ENCODE measurements around the gene RBM19. TPM values are rescaled to one million over a fixed set of nuclear protein-coding genes. Genes with fewer than 3 reads are reported as not detected.

RBM19 gene
- total RNA-seq, 2 donors from 2014 or later = 39.9 to 54.3 TPM

DNA sequence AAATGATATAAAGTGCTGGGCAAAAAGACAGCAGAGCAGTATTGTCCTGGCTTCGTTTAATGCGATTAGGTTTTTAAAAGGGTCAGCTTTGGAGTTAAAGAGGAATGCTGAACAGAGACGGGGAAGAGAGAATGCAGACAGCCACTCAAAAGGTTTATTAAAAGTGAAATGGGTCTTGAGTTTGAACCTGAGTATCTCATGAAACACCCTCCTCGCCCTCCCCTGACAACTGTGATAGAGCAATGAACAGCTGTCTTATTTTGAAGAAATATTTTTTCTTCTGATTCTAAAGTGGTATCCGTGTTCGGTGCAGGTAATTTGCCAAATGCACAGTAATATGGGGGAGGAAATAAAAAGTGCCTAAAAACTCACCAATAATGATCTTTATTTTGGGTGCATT lies 73.6 kb downstream of the RBM19 start:
- Histone ChIP-seq H3K36me3 (no peaks in the 10 kb centered on the region), H3K9me3 (no peaks in the 10 kb centered on the region), H3K4me1 (ENCODE audit: control insufficient read depth in 1 of 2, low read depth in 2 of 2) (no peaks in the 10 kb centered on the region), H3K27ac (no peak overlapping the region), H3K27me3 (replicated peaks; ENCODE audit: insufficient read depth) (no peaks in the 10 kb centered on the region), H3K4me3 (no peak overlapping the region)
- TF ChIP-seq CTCF (IDR thresholded peaks at IDR 0.05) = no peak
- DNase-seq (ENCODE audit: low spot score) (no peak), ATAC-seq (ENCODE audit: insufficient number of reproducible peaks, low FRiP score, low read depth) (no peak)

- no peak overlapping the region for H3K4me3 ChIP-seq
Measured at GRCh38 chr12:113891739-113892520, 74.2 kb downstream of the RBM19 start.

DNA sequence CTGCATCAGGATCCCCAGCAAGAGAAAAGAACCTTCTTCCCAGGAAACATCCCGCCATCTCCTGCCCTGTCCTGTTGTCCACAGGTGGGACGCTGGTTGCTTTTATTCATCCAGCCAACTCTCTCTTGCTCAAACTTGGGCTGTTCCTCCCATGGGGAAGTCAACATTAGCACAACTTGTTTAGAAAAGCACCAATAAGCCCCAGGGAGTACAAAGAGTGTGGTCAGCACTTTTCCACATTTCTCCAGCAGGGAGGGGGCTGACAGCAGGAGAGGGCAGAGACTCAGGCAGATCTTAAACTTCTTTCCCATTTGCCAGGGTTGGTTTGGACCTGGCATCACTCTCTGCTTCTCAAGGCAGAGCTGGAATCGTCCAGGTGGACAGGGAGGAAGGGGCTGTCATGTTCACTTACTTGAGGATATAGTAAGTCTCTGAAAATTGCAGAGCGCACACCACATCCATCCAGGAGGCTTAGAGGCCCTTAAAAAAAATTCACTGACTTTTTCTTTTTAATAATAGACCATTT lies 74.9 kb downstream of the RBM19 start:
- no peak for TF ChIP-seq CTCF (IDR thresholded peaks at IDR 0.05)
- Histone ChIP-seq H3K4me3 (no peak overlapping the region), H3K27me3 (replicated peaks; ENCODE audit: insufficient read depth) (no peaks in the 10 kb centered on the region), H3K4me1 (ENCODE audit: control insufficient read depth in 1 of 2, low read depth in 2 of 2) (no peaks in the 10 kb centered on the region), H3K36me3 (no peaks in the 10 kb centered on the region), H3K27ac (no peak overlapping the region), H3K9me3 (no peaks in the 10 kb centered on the region)
- ATAC-seq (ENCODE audit: insufficient number of reproducible peaks, low FRiP score, low read depth) (no peak), DNase-seq (ENCODE audit: low spot score) (no peak)

More at GRCh38 chr12:113891739-113892520, 74.2 kb downstream of the RBM19 start:
- Histone ChIP-seq H3K4me1 (ENCODE audit: control insufficient read depth in 1 of 2, low read depth in 2 of 2) (no peaks in the 10 kb centered on the region), H3K27ac (no peak overlapping the region), H3K27me3 (replicated peaks; ENCODE audit: insufficient read depth) (no peaks in the 10 kb centered on the region), H3K36me3 (no peaks in the 10 kb centered on the region), H3K9me3 (no peaks in the 10 kb centered on the region)
- DNase-seq (ENCODE audit: low spot score) = no peak
- ATAC-seq (ENCODE audit: insufficient number of reproducible peaks, low FRiP score, low read depth) = no peak
- TF ChIP-seq CTCF (IDR thresholded peaks at IDR 0.05) = no peak

DNA sequence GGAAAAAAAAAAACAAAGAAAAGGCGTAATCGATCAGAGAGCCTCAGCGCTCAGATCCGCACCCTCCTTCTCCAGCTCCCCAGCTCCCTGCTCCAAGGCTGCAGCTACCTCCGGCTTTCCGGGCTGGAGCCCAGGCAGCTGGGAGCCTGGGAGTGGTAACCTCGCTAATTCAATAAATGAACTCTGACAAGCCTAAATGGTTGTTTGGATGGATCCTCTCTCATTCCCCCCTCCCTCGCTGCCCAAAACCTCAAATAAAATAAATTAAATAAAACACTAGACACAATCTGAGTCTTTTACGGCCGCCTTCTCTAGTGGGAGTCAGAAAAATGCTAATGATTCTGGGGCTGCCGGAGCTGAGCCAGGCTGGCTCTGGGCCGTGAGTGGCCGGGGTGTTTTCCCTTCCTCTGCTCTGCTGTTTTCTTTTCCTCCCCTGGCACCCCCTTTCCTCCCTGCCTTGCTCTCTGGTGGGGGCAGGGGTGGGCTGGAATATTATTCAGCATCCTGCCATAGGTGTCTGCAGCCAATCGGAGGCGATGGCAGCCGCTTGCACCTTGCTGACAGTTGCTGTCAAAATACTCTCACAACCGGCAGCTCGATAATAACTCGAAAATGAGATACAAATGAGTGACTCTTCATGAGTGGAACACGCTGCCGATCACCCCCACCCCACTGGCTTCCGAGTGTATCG lies 76.1 kb downstream of the RBM19 start:
- no peaks in the 10 kb centered on the region for H3K36me3 ChIP-seq
- TF ChIP-seq CTCF (IDR thresholded peaks at IDR 0.05) = no peak
- no peaks in the 10 kb centered on the region for H3K27me3 ChIP-seq (replicated peaks; ENCODE audit: insufficient read depth)
- H3K4me3 ChIP-seq = peak overlapping the region; percentile 33
- no peaks in the 10 kb centered on the region for H3K4me1 ChIP-seq (ENCODE audit: control insufficient read depth in 1 of 2, low read depth in 2 of 2)
- H3K9me3 ChIP-seq = no peaks in the 10 kb centered on the region
- H3K27ac ChIP-seq = no peak overlapping the region
- ATAC-seq (ENCODE audit: insufficient number of reproducible peaks, low FRiP score, low read depth) = no peak
- DNase-seq (ENCODE audit: low spot score) = no peak

DNA sequence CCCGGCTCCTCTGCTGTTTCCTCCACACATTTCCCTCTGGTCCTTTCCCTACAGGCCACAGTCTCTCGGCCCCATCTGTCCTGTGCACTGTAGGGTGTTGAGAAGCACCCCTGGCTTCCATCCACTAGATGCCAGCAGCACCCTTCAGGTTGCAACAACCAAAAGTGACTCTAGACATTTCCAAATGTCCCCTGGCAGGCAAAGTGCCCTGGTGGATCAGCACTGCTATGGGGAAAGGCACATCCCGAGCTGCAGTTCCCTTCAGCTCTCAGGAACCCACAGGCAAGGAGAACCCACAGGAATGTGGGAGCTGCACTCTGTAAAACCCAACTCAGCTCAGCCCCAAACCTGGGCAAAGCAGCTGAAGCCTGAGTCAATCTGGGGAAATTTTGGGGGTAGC lies 77.0 kb downstream of the RBM19 start:
- no peaks in the 10 kb centered on the region for H3K27me3 ChIP-seq (replicated peaks; ENCODE audit: insufficient read depth)
- no peak for DNase-seq (ENCODE audit: low spot score)
- H3K36me3 ChIP-seq = no peaks in the 10 kb centered on the region
- no peaks in the 10 kb centered on the region for H3K9me3 ChIP-seq
- H3K27ac ChIP-seq = no peak overlapping the region
- no peak overlapping the region for H3K4me3 ChIP-seq
- ATAC-seq (ENCODE audit: insufficient number of reproducible peaks, low FRiP score, low read depth) = no peak
- no peaks in the 10 kb centered on the region for H3K4me1 ChIP-seq (ENCODE audit: control insufficient read depth in 1 of 2, low read depth in 2 of 2)
- no peak for TF ChIP-seq CTCF (IDR thresholded peaks at IDR 0.05)
